ENCODE results near the gene CNTD1.
"Not testable (repeated sequence)": the region's sequence is repeated elsewhere in the genome, so short reads cannot be mapped to it uniquely, and the experiment has no call there.

CNTD1 gene, protein sequence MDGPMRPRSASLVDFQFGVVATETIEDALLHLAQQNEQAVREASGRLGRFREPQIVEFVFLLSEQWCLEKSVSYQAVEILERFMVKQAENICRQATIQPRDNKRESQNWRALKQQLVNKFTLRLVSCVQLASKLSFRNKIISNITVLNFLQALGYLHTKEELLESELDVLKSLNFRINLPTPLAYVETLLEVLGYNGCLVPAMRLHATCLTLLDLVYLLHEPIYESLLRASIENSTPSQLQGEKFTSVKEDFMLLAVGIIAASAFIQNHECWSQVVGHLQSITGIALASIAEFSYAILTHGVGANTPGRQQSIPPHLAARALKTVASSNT

GRCh38 chr17:42798383-42799380 lies at the start of gene CNTD1, which contains the start of gene COA3:
CNTD1 (plus strand) TSS chr17:42798861; CDS start chr17:42799068, 207 bp downstream.
COA3 (minus strand) TSS chr17:42798704; CDS start chr17:42798681, 23 bp downstream.
- DNase-seq, result peak; percentile 85

DNA sequence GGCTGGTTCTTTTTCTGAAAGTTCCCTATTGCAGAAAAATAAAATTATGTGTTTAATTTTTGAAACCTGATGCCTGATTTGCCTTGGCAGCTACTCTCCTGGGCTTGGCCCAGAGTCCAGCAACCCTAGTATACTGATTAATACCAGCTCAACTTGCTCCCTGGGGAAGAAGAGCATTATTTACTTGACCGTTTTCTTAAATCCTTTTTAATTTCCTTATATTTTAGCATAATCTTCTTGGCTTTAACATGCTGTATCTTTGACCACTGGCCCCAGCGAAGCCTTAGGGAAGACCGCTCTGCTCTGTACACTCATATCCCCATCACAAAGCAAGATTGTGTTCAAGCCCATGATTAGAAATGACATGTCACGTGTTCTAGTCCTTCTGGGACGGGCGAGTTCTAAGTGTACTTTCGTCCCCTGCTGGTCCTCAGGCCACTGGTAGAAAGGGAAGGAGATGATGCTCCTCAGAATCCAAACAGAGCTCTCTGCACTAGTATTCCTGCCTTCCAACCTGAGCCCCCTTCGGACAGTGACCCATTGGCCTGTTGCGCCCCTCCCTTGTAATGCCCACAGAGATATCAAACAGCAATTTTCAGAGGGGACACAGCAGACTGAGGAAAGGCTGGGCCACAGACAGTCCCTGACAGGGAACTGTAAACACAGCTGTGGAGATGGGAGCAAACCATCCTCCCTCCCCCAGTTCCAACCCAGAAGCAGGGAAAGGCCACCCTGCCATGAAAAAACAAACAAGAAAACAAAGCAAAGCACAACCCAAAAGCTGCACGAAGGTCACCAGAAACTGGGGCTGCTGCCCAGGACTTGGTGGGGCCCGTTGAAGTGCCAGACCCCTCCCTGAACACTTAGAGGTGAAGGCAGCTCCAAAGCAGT lies 49.5 kb upstream of the CNTD1 start:
- DNase-seq, result no peak

DNA sequence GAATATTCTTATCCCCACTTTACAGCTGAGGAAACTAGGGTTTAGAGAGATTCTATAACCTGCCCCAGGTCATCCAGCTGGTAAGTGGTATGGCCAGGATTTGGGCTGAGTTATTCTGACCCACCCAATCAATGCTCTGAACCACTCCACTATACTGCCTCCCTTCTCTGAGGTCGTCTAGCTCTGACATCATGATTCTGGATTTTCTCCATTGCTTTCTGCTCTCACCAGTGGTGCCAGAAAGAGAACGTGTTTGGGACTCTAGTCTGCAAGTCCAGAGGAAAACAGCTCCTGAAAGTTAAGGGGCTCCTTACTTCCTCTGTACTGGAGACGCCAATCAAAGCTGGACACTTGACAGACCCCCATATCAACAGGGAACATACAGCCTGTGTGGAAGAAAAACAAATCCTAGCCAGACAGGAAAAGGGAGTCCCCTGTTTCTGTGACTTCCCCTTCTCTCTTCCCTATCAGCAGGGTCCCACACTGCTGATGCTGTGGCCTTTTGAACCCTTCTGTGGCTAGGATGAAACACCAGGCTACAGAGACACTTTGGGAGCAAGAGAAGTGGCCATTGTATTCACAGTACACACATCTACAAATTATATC lies 47.8 kb upstream of the CNTD1 start:
- peak; percentile 43 for DNase-seq

GRCh38 chr17:42751628-42752027 lies 47.0 kb upstream of the CNTD1 start:
- DNase-seq, result no peak

- DNase-seq, result no peak
These were observed 43.9 kb upstream of the CNTD1 start for GRCh38 chr17:42754782-42755181.

DNA sequence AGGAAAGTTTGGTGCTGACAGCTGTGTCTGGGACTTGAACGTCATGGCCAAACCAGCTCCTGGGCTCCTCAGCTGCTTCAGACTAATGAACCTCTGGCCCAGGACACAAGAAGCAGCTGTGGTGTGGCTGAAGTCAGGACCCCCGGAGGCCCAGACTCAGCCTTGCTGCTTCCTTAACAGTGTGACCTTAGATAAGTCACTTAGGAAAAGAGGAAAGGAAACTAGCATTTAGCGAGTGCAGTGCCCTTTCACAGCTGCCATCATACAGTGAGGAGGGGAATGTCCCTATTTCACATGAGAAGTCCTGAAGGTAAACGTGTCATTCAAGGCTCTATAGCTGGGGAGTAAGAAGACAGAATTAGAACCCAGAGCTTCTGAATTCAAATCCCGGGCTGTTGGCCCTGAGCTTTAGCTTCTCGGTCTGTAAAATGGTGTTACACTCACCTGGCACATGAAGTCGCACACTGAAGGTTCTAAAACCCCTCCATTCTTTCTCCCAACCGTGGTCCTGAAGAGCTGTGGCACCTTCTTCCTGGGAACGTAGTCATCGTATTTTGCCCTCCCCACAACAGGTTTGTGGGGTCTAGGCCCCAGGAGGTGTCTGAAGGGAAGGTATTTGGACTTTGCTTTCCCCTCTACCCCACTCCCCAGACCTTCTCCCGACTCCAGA lies 38.5 kb upstream of the CNTD1 start:
- DNase-seq, result peak; percentile 86

DNA sequence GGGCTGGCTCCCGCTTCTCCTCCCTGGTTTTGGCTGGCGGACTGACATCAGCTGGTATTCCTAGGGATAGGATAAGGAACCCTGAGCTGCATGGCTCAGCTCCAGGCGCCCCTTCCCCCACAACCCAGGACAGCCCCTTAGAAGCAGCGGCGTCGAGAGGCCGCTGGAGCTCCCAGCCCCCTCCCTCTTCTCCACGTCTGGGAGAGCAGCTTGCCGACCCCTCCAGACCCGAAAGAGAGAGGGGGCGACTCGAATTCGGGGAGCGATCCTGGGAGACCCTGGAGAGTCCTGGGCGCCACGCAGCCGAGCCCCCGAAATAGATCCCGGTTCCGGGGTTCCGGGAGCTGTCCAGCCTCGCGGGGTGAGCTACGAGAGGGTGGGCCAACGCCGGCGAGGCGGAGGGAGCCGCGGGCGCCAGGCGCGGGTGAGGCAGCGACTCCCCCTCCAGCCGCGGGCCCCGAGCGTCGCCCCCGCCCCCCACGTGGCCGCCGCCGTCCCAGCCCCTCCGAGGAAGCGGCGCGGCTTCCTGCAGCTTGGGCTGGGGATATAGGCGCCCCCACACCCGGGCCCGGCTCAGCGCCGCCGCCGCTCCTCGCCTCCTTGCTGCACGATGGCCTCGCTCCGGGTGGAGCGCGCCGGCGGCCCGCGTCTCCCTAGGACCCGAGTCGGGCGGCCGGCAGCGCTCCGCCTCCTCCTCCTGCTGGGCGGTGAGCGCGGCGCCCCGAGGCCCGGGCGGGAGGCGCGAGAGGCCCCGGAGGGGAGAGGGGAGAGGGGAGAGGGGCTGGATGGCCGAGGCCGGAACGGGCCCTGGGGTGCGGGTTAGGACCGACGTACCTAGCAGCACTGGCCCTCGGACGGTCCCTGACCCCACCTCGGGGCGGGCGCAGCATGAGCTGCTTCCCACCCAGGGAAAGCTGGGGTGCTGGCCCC lies 37.7 kb upstream of the CNTD1 start, which contains the start of gene RAMP2:
Gene RAMP2 (plus strand): TSS at position 576 of the 930 bp plus-strand sequence. CDS start 35 bp downstream, at position 611.
- peak; percentile 39 for DNase-seq

DNA sequence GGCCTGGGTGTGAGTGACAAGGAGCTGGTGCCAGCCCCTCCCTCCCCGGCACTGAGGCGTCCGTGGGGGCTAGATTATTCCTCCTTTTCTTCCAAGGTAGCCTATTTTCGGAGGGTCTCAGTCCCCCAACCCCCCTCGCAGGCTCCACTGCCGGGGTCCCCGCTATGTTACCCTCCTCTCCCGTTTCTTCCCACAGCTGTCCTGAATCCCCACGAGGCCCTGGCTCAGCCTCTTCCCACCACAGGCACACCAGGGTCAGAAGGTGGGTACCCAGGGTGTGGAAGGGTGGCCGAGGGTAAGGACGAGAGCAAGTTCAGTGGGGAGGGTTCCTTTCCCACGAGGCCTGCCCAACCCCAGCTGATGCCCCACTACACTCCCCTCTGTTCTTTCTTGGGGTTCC lies 37.0 kb upstream of the CNTD1 start:
- no peak for DNase-seq

GRCh38 chr17:42766124-42766523 lies 32.5 kb upstream of the CNTD1 start:
- DNase-seq, result no peak

DNA sequence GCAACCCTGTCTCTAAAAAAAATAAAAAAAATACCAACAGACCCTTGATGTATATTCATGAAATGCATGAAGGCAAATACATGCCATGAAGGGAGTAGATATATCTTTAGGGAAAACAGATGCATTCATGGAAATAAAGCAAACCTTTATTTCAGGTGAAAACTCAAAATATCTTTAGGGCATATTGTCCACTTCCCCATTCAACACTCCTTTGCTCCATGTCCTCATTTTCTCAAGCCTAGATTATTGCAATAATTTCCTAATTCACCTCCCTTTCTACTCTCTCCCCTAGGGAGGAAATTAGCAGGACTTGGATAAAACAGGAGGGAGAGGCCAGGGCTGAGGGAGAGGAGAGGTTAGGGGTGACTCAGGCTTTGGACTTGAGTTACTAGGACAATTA lies 31.1 kb upstream of the CNTD1 start:
- DNase-seq, result no peak

- DNase-seq, result not testable (repeated sequence)
These were observed 30.7 kb upstream of the CNTD1 start for GRCh38 chr17:42768006-42768405.

GRCh38 chr17:42769964-42770363 lies 28.7 kb upstream of the CNTD1 start:
- not testable (repeated sequence) for DNase-seq

DNA sequence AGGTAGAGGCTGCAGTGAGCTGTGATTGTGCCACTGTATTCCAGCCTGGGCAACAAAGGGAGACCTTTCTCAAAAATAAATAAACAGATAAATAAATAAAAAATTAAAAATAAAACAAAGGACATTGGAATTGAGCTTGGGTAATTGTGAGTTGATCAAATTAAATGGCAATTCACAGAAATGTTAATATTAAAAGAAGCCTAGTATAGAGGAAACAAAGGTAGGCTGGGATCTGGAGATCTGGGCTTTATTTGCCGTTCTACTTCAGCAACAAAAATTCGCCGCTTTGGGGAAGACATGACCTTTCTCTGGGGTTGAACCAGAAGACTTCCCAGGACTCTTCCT lies 25.7 kb upstream of the CNTD1 start:
- no peak for DNase-seq

DNA sequence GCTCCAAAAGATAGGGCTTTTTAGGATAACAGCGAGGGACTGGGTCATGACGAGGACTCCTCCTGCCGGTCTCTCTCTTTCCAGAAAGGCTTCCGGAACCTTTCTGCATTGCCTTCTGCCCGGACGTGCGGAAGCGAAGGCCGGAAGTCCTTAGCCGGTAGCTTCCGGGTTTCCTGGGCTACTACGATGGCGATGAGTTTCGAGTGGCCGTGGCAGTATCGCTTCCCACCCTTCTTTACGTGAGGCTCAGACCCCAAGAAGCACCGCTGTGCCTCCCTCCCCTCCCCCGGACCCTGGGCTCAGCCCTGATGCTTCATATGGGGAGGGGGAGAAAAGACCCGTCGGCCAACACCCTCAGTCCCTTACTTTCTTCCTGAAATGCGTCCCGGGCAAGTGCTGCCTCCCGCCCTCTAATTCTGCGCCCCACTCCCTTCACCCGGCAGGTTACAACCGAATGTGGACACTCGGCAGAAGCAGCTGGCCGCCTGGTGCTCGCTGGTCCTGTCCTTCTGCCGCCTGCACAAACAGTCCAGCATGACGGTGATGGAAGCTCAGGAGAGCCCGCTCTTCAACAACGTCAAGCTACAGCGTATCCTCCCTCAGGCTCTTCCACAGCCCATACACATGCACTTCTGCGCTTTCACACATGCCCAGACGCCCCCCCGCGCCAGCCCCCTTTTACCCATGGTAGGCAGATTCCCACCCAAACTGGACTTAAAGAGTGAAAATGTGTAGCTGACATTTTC lies 25.2 kb upstream of the CNTD1 start, which contains the start of gene VPS25:
Gene VPS25 (plus strand): TSS at position 160 of the 746 bp plus-strand sequence. CDS start 27 bp downstream, at position 187.
- peak; percentile 89 for DNase-seq

GRCh38 chr17:42774066-42774745 lies 24.5 kb upstream of the CNTD1 start:
- no peak for DNase-seq

- peak; percentile 86 for DNase-seq
These were observed 23.0 kb upstream of the CNTD1 start for GRCh38 chr17:42775534-42776098.

- DNase-seq, result no peak
These were observed 20.1 kb upstream of the CNTD1 start for GRCh38 chr17:42778570-42778969.

DNA sequence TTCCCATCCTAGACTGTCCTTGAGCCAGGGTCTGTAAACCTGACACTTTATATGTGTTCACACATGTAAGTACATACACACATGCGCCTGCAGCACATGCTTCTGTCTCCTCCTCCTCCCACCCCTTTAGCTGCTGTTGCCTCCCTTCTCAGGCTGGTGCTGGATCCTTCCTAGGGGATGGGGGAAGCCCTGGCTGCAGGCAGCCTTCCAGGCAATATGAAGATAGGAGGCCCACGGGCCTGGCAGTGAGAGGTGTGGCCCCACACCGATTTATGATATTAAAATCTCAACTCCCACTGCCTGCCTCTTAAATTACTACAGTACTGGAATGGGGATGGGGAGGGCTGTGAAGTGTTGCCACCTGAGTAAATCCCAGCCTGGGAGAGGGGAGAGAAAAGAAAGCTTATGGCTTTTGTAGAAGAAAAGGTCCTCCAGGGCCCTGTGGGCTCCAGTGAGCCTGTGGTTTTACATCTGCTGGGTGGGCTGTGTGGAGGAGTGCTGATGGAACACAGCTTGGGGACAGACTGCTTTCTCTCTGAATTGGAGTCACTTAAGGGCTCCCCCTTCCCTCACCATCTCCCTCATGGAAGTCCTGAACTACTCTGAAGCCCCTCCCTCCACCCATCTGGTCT lies 19.2 kb upstream of the CNTD1 start:
- no peak for DNase-seq

Data from suppressor macrophage treated with lipopolysaccharide for 4 hours (primary cell).